IPS-NIHi7 (cell line): ENCODE data around the gene CDH26.
"Not testable (repeated sequence)": the region's sequence is repeated elsewhere in the genome, so short reads cannot be mapped to it uniquely, and the experiment has no call there.

ENCODE experiments used
- DNase-seq: peaks from one replicate; pipeline ENCODE4 v3.0.0; 2012; ENCODE audit warnings: mixed read lengths; ENCODE audit errors: extremely low spot score

The CDH26 gene

DNA sequence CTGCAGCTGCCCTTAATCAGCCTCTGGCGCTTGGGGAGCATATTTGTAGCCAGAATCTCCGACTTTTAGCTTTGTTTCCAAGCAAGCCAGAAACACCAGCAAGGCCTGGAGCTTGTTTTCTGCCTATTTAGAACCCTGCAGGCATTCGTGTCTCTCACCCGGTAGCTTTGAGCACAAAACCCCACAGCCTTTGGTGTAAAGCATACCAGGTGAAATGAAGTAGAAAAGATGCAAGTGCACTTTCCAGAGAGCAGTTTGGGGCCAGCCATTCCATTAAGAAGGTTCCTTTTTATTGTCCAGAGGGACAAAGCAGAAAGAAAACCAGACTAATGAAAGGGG, 17.3 kb upstream of the CDH26 start:
- DNase-seq = no peak

DNA sequence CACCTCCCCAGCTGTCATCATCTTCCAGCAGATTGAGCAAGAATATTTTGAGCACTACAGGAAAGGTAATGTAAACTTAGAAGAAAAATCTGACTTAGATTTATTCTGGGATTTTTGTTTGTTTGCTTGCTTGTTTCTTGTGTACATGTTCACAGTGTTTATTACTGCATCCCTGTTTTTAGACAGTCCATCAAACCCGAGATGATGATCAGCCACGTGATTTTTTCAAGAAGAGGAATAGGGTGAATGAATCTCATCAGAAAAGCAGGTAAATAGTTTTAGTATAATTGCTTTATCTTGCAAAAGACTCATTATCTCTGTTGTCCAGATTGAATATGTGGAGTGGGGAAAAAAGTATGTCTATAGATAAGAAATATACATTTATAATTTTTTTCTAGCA, 16.0 kb upstream of the CDH26 start:
- no peak for DNase-seq

DNA sequence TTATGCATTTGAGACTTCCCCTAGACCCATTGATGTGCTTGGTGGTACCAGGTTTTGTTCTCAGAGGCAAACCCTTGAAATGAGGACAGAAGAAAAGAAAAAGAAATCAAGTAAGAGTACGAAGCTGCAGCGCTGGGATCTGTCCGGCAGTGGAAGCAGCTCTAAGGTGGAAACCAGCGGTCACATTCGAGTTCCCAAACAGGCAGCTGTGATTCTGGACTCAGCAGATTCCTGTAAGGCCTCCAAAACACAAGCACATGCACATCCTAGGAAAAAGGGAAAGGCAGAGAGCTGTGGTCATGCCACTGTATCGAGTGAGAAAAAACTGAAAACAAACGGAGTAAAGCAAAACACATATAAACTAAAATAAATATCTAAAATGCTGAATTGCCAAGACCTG, 13.5 kb upstream of the CDH26 start:
- no peak for DNase-seq

DNA sequence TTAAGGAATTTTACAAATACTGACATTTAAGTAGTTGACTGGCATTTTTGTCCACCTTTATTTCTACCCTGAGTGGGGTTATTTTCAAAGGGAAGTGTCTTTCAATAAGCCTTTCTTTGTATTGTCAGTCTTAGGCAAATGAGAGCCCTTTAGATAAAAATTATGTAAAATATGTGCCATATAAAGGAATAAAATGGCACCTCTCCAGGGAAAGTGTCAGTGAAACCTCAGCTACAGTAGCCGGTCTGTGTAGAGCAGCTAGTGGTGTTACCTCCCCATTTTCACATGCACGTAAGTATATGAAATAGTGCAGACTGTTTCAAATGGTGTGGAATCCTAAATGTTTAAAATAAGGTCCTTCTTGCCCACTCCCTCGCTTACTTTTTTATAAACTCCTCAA, 13.0 kb upstream of the CDH26 start:
- no peak for DNase-seq

DNA sequence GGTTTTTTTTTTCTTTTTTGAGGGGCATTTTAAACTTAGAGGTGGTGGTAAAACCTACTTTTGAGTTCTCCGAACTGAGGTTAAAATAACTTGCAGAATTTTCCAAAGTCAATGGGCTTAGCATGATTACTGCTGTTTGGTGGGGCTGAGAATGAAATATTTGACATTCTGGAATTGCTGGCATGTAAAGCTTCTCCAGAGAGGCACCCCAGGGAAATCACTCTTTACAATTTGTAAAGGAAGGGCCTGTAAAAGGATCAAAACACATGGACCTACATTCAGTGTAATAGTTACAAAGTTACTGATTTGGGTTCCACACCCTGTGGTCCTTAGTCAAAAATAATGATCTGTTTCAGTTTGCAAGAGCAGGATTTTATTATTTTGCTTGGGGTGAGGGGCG, 12.5 kb upstream of the CDH26 start:
- DNase-seq = no peak

DNA sequence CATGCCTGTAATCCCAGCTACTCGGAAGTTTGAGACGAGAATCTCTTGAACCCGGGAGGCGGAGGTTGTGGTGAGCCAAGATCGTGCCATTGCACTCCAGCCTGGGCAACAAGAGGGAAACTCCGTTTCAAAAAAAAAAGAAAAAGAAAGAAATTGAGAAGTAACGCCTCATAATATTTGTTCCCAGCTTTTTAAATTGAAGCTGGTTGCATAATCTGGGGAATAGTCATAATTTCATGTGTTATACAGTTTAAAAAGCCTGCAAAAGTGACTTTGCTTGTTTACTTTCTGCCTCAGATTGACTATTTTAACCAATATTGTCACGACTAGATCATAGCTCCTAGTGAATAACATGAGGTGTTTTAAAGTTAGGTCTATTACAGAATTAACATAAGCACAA, 10.8 kb upstream of the CDH26 start:
- DNase-seq = no peak

DNA sequence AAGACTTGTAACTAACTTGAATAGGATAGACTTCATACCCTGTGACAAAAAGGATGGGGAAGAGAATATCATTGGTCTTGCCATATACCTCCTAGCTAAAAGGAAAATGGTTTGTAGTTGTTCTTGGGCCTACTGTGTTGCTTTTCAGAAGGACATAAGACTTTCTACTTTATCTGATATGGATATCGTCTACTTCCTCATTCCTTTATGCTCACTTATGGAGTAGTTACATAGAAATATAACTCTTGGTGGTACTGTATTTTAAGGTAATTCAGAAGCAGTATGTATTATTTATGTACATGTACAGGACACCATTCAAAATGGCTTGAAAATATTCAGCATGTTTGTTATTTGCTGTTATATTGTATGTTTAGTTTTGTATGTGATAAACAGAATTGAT, 10.0 kb upstream of the CDH26 start:
- no peak for DNase-seq

DNA sequence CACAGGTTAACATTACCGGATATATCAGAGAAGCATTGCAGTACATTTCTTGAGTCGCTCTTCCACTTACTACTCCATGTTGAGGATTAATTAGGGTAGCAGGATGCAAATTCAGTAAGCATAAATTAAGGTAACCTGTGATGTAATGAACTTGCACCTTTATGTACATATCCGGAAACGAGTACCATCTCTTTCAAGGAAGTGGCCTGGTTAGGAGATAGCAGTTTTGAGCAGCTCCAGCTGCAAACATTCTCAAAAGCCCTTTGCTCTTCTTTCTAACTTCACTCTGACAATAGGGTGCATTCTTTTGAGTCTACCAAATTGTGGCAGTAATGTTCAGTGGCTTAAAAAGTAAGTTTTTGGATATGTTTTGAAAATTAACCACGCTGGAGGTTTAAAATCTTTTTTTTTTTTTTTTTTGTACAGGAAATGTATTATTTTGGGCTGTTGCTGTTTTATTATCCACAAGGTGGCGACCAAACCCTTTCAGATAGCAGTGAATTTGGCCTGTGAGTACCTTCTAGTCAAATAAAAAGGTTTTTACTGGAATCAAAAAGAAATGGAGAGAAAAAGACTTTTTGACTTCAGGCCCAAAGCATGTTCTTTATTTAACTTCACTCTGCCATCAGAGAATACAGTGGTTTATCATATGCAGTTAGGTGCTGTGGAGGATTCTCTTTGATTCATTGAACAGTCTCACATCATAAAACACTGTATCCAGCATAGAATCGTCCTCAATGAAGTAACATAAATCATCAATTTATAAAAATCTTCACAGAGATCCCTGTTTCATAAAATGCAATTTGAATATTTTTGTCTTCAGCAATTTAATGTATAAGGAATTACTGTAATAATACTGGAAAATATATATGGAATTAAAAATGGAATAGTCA, 9.1 kb upstream of the CDH26 start:
- peak; percentile 22 for DNase-seq

DNA sequence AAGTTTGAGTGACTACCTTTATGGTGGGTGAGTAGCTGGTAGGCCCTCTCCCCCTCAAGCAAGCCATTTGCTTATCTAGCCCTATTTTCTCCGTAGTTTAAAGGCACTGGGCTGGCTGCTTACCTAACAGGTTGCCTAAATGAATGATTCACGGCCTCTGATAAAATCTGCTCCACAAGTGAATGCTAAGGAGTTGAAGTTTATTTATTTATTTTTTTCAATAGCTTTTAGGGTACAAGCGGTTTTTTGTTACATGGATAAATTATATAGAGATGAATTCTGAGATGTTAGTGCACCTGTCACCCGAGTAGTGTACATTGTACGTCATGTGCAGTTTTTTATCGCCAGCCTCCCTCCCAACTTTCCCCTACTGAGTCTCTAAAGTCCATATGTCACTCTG, 8.3 kb upstream of the CDH26 start:
- DNase-seq = no peak

DNA sequence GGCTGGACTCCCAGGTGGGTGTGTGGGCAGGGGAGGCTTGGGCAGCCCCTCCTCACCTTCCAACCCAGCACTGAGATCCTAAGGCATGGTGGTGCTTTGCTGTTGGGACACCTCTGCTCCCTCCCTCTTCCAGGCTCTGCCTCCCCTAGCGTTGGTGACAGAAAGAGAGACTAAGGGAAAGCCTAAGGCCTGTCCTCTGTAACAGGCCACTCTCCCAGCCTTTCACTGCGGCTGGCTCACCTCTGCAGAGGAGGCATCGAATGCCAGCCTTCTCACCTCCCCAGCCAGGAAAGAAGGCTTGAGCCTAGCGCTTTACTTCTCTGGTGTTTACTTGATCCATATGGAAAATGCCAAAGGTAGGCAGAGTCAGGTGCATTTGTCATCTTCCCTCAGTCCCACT, 3.5 kb upstream of the CDH26 start:
- DNase-seq = no peak

DNA sequence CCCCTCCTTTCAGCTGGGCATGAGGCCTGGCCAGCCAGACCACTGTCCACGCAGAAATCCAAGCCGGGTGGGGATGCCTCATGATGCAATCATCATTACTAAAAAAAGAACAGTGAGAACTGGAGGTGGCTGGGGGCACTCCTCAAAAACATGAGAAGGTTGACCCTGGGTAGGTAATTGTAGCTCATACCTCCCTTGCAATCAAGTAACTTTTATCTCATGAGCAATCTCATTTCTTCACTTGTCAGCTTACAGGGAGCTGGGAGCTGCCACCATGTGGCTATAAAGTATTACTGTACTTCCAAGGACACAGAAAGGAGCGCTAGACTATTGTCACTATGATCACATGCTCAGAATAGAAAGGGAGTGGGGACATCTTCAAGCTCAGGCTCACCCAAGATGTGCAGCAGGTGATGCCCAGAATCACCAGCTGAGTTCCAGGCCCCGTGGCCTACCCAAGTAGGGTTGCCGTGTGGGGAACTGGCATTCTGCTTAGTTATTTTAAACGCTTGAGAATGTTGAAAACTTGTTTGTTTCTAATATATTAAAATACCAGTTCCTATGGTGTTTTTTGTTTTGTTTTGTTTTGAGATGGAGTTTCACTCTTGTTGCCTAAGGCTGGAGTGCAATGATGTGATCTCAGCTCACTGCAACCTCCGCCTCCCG, 3.0 kb upstream of the CDH26 start:
- DNase-seq = peak; percentile 31

DNA sequence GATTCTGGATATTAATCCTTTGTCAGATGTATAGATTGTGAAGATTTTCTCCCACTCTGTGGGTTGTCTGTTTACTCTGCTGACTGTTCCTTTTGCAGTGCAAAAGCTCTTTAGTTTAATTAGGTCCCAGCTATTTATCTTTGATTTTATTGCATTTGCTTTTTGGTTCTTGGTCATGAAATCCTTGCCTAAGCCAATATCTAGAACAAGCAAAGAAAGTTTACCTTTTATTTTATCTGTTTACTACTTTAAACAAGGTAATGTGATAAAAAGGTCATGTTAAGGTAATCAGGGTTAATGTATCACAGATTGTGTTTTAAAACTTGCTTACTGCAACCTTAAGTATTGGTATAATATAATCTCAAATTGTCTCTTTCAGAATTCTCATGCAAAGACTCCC, 655 bp upstream of the CDH26 start:
- not testable (repeated sequence) for DNase-seq

DNA sequence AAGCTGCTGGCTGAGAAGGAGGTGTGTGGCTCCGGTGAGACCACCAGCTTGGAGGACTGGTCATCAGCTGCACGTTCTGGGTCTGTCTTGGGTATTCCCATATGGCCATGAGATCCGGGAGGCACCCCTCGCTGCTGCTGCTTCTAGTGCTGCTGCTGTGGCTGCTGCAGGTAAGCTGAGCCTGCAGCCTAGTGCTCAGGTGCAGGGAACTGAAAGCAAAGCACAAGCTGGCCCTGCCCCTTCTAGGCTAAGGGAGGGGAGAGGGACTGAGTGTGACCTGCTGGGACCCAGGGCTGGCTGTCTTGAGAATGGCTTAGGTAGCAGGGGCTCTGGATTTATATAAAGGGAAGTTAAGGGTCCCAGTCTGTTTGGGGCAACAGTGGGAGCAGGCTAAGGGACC, 403 bp downstream of the CDH26 start:
- peak; percentile 35 for DNase-seq

DNA sequence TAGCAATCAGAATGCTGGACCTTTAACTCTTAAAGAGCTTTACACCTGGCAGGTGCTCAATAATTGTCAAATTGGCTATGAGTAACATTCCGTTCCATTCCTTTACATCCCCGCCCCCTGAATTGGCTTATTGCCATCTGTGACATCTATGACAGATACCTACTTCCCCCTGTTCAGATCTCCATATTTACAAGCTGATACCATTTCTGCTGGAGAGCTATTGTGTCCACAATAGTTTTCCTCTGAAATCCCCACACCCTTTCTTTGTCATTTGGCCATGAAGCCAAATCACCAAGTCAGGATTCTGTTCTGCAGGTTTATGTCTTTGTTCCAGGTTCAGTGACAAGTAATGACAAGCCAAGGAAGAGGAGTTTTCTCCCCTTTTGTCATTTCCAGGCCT, 3.2 kb downstream of the CDH26 start:
- no peak for DNase-seq

DNA sequence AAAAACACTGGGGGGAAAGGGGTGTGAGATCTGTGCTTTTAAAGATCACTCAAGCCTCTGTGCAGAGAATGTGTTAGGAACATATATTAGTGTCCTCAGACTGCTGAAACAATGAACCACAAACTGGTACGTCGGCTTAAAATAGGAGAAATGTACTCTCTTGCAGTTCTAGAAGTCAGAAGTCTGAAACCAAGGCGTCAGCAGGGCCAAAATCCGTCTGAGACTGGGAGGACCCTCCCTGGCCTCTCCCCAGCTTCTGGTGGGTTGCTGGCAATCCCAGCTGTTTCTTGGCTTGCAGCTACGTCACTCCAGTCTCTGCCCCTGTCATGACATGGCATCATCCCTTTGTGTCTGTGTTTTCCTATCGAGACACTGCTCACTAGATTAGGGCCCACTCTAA, 3.9 kb downstream of the CDH26 start:
- no peak for DNase-seq

DNA sequence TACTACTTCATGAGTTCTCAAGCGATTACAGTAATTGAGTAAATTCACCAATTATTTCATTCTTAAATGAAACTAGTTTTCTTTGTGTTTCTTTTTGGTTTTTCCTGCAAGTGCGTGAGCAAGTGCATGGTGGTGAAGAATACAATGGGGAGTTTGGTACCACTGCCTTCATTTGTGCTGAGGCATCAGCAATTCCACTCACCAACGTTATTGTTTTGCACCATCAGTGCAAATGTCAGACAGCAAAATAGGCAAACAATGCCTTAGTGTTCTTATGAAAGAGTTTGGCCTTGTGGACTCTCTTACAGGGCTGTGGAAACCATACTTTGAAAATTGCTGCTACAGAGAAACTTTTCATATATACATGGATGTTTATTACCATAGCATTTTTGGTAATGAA, 8.2 kb downstream of the CDH26 start:
- no peak for DNase-seq

DNA sequence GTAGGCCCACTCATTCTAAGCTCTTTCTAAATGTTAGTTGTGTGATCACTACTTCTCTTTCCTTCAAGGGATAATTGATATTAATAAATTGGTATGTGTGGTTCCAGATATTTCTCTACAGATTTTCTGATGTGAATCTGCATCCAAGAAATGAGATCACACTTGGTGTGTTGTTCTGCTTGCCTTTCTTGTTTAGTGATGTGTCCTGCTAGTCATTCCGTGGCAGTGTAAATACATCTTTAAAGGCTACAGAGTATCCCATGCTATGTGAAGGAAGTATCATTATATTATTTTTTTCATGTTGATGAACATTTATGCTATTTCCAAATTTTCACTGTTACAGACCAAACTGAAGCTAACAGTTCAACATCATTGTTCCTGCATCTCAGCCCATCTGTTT, 13.2 kb downstream of the CDH26 start:
- DNase-seq = no peak

DNA sequence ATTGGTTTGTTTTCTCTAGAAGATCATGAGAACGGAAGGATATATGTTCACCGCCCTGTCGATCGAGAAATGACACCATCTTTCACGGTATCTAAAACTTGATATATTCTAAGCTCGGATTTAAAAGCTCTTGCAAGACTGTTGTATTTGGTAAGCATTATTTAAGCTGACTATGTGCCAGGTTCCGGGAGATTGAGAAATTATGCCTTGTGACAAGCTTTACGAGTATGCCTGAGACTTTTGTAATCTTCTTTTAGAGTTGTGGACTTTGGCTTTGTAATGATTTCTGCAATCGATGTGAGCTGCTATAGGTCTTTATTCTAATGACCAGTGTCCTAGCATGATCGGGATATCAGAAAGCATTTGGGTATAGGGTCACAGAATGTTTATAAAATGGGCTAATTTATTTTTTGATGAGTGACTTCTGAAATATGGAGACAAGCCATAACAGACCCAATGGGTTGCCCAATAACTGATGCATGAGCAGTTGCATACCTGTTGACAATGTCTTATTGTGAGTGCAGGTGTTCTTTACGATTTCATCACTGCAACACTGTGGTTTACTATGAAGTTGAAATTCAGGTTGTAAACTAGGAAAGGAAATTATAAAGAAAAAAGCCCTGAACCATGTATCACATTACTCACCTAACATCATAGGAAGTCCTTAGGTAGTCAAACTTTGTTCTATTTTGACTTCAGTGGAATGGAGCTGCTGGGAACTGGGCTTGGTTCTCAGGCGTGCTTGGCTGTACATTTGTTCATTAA, 14.0 kb downstream of the CDH26 start:
- no peak for DNase-seq

DNA sequence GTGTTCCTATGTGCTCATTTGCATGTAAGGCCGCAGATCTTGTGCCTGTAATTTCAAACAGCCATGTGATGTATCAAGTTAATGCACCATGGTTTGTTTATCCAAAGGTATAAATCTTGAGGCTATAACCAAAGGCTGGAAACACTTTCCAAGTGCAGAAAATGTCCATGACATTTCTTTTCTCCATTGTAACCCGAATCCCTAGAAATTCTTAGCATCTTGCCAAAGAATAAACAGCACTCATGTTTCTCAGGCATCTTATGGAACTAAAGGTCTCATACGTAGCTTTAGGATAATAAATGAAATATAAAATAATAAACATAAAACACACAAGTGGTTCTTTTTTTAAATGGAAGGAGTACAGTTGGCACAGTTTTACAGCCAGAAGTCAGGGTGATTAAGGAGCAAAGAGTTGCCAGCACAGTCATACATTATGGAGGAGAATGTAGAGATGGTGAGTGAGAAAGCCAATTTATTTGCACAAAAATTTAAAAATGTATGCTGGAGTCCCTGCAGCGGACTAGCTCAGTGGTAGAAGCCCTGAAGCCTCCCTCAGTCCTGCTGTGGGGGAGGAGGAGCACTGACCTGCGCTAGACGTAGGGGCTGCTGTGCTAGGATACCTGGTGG, 18.0 kb downstream of the CDH26 start:
- no peak for DNase-seq

DNA sequence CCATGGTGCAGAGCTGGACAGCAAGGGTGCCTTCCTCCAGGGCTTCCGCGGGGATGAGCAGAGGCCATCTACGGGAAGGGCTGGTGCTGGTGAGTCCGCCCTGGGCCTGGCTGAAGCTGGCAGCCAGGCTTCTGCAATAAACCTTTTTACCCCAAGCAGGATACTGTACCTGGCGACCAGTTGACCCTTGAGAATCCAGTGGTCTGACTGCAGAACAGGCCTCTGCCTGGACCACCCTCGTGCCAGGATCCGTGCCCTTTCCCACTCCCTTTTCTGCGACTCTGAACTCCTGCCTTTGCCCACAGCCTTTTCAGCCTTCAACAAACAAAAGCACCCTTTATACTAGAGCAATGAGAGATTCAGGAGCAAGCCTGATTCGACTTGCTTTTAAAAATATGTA, 18.9 kb downstream of the CDH26 start:
- DNase-seq = no peak

DNA sequence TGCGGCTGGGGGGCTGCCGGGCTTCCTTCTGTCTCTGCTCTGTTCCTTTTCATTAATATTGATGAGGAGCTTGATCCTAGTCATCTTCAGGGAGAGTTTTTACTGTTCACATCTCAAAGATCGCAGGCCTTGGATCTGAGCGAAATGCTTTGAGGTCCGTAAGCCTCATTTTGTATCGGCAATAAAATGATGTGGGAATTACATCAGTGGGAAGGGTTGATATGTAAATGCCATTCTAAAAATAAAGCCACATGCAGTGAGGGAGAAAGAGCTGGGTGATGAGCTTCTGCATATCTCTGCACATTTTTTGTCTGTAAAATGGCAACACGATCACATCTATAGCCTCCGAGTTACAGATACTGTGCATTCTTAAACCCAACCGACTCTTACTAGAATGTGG, 24.9 kb downstream of the CDH26 start:
- no peak for DNase-seq

DNA sequence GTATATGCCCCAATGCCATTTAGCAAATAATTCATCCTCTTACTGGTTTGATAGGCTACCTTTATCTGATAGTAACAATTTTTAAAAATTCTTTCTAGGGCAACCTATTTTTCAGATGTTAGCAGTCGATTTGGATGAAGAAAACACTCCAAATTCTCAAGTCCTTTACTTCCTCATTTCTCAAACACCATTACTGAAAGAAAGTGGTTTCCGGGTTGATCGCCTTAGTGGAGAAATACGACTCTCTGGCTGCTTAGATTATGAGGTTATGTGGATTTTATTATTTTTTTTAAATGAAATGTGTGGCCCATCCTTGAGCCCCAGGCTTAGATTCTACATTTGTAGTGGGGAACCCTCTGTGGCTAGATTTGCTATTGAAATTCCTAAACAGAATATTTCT, 26.3 kb downstream of the CDH26 start:
- DNase-seq = no peak
